ENCODE results near the gene CTDNEP1. TPM values are rescaled to one million over a fixed set of nuclear protein-coding genes. Genes with fewer than 3 reads are reported as not detected.

Gene CTDNEP1
- total and polyA plus RNA-seq, 7 donors, result 43.9 to 110 (median 76.4) TPM

DNA sequence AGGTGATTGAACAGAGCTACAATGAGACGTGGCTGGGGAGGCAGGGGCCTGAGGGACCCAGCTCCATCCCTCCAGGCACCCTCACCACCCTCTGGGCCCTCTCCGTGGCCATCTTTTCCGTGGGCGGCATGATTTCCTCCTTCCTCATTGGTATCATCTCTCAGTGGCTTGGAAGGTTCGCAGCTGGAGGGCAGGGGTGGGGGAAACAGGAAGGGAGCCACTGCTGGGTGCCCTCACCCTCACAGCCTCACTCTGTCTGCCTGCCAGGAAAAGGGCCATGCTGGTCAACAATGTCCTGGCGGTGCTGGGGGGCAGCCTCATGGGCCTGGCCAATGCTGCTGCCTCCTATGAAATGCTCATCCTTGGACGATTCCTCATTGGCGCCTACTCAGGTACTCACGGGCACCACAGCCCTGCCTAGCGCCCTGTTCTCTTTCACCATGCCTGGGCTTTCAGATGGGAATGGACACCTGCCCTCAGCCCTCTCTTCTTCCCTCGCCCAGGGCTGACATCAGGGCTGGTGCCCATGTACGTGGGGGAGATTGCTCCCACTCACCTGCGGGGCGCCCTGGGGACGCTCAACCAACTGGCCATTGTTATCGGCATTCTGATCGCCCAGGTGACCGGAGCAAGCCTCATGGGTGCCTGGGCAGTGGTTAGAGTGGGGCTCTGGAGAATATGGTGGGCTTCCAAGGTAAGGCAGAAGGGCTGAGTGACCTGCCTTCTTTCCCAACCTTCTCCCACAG is 32.1 kb upstream of the CTDNEP1 start:
- WGBS, 2 donors, result 87 to 88% methylated on average over 18 of the region's 18 CpGs
- H3K4me3 ChIP-seq, result peak overlapping the region; percentile 53 to 83 (median 68)
- peaks cover 0 to 56% (median 46%) of the 10 kb centered on the region in 4 donors for H3K4me1 ChIP-seq

DNA sequence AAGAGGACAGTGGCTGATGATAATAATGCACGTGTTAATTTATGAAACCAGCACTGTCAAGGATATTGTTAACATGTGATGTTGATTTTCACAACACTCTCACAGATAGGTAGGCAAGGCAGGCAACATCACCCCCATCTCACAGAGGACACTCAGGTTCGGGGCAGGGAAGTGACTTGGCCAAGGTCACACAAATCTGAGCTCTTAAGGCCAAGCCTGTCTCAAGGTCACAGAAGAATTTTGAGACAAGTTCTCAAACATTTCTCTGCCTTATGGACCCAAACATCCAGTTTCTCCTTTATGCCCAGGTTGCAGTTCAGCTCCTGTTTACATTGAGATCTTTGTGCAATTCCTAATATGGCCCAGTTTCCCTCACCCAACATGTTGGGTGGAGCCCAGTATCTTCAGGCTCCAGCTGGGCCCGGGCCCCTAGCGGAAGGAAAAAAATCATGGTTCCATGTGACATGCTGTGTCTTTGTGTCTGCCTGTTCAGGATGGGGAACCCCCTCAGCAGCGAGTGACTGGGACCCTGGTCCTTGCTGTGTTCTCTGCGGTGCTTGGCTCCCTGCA is 31.3 kb upstream of the CTDNEP1 start:
- DNase-seq, result peak; percentile 78
- Histone ChIP-seq H3K4me3 (peak overlapping the region; percentile 53 to 83 (median 68)), H3K4me1 (peaks cover 0 to 56% (median 46%) of the 10 kb centered on the region in 4 donors), H3K36me3 (peaks cover 26 to 33% (median 28%) of the 10 kb centered on the region in 4 donors), H3K9me3 (no peaks in the 10 kb centered on the region), H3K27me3 (no peaks in the 10 kb centered on the region), H3K27ac (peak overlapping the region; percentile 93 to 98 (median 96))
- WGBS, 2 donors, result 52 to 56% methylated on average over 6 of the region's 6 CpGs
- TF ChIP-seq EP300 (IDR thresholded peaks at IDR 0.05) (no peak), POLR2A (IDR thresholded peaks at IDR 0.05) (no peak), POLR2AphosphoS5 (IDR thresholded peaks at IDR 0.05) (peak in 2 of 4 donors; percentile 30 to 58), CTCF (IDR thresholded peaks at IDR 0.05) (peak in 2 of 4 experiments; percentile 11 to 49)
- intact Hi-C loops (cut with DNase I), result no loop called here

More for the DNA sequence above, 32.1 kb upstream of the CTDNEP1 start:
- TF ChIP-seq POLR2AphosphoS5 (IDR thresholded peaks at IDR 0.05), result no peak
- peak in 1 of 4 experiments; percentile 0 for TF ChIP-seq CTCF (IDR thresholded peaks at IDR 0.05)
- no peak for TF ChIP-seq POLR2A (IDR thresholded peaks at IDR 0.05)
- TF ChIP-seq EP300 (IDR thresholded peaks at IDR 0.05), result no peak
- no peak for DNase-seq
- H3K27ac ChIP-seq, result peak overlapping the region; percentile 93 to 98 (median 96)
- H3K27me3 ChIP-seq, result no peaks in the 10 kb centered on the region
- H3K9me3 ChIP-seq, result no peaks in the 10 kb centered on the region
- H3K36me3 ChIP-seq, result peaks cover 26 to 33% (median 28%) of the 10 kb centered on the region in 4 donors
- intact Hi-C loops (cut with DNase I), result no loop called here

DNA sequence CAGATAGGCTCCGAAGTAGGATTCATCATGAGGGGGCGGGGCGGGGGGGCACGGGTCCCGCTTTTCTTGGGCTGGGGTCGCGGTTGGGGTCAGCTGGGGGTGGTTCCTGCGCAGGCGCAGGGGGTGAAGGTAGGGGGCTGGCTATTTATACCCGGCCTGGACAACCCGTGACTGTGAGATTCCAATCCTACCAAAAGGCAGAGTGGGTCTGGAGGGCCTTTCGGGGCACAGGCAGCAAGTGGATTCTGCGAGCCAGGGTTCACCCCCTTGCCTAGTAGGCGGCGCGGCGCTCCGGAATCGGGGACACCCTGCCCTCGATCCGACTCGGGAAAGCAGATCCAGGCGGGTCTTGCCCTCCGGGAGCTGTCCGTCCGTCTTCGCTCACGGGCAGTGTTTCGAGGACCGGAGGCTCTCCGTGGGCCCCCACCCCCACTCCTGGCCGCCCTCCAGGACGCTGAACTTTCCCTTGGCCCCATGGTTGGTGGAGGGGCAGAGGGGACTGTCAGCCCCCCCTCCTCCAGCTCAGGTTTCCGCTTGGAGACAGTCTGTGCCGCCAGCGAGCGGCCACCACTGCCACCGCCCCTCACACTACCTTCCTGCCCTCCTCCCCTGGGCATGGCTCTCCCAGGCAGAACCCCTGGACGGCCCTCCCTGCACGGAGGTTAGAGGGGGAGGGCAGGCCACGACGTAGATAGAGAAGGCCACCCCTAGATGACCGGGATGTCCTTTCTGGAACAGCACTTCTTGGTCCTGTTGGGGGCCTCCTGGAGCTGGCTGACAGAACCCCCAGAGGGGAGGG is 30.6 kb upstream of the CTDNEP1 start:
- intact Hi-C loops (cut with DNase I), result loop anchor here (2.0 kb wide), 2 partner anchors 29 to 71 kb away; partner anchors contain the start of genes ELP5 and KCTD11
- TF ChIP-seq CTCF (IDR thresholded peaks at IDR 0.05) (no peak), EP300 (IDR thresholded peaks at IDR 0.05) (peak in 3 of 4 donors; percentile 32 to 49 (median 43)), POLR2A (IDR thresholded peaks at IDR 0.05) (peak in 1 of 2 donors; percentile 35), POLR2AphosphoS5 (IDR thresholded peaks at IDR 0.05) (peak; percentile 44 to 73 (median 71))
- 1 to 4% methylated on average over 43 of the region's 43 CpGs for WGBS, 2 donors
- no peaks in the 10 kb centered on the region for H3K9me3 ChIP-seq
- peaks cover 0 to 56% (median 46%) of the 10 kb centered on the region in 4 donors for H3K4me1 ChIP-seq
- H3K27ac ChIP-seq, result peak overlapping the region; percentile 93 to 98 (median 96)
- H3K27me3 ChIP-seq, result no peaks in the 10 kb centered on the region
- peak; percentile 87 for DNase-seq
- peaks cover 26 to 33% (median 27%) of the 10 kb centered on the region in 4 donors for H3K36me3 ChIP-seq
- H3K4me3 ChIP-seq, result peak overlapping the region; percentile 53 to 83 (median 68)

DNA sequence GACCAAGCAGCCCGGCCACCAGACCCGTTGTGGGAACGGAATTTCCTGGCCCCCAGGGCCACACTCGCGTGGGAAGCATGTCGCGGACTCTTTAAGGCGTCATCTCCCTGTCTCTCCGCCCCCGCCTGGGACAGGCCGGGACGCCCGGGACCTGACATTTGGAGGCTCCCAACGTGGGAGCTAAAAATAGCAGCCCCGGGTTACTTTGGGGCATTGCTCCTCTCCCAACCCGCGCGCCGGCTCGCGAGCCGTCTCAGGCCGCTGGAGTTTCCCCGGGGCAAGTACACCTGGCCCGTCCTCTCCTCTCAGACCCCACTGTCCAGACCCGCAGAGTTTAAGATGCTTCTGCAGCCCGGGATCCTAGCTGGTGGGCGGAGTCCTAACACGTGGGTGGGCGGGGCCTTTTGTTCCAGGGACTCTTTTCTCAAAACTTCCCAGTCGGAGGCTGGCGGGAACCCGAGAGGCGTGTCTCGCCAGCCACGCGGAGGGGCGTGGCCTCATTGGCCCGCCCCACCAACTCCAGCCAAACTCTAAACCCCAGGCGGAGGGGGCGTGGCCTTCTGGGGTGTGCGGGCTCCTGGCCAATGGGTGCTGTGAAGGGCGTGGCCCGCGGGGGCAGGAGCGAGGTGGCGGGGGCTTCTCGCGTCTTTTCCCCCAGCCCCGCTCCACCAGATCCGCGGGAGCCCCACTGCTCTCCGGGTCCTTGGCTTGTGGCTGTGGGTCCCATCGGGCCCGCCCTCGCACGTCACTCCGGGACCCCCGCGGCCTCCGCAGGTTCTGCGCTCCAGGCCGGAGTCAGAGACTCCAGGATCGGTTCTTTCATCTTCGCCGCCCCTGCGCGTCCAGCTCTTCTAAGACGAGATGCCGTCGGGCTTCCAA is 29.8 kb upstream of the CTDNEP1 start, which contains the start of gene SLC2A4:
TSS of gene SLC2A4 (plus strand) at position 645 of the 879 bp plus-strand sequence. CDS start at position 862, 217 bp downstream.
- H3K36me3 ChIP-seq, result peaks cover 22 to 28% (median 23%) of the 10 kb centered on the region in 4 donors
- H3K27ac ChIP-seq, result peak within 1 kb of the TSS; percentile 93 to 98 (median 96)
- no peaks in the 10 kb centered on the region for H3K27me3 ChIP-seq
- intact Hi-C loops (cut with DNase I), result loop anchor here (2.0 kb wide), 2 partner anchors 29 to 71 kb away; partner anchors contain the start of genes ELP5 and KCTD11
- WGBS, 2 donors, result 0 to 1% methylated on average over 71 of the region's 71 CpGs
- peak; percentile 98 for DNase-seq
- no peaks in the 10 kb centered on the region for H3K9me3 ChIP-seq
- peak within 1 kb of the TSS; percentile 53 to 83 (median 68) for H3K4me3 ChIP-seq
- H3K4me1 ChIP-seq, result peaks cover 0 to 51% (median 42%) of the 10 kb centered on the region in 4 donors
- TF ChIP-seq CTCF (IDR thresholded peaks at IDR 0.05) (peak in 1 of 4 experiments; percentile 13), EP300 (IDR thresholded peaks at IDR 0.05) (peak in 3 of 4 donors; percentile 18 to 62 (median 40)), POLR2AphosphoS5 (IDR thresholded peaks at IDR 0.05) (peak; percentile 88 to 95 (median 90)), POLR2A (IDR thresholded peaks at IDR 0.05) (peak; percentile 68 to 85)

Data from sigmoid colon (tissue), 7 donors.